HEK293T (cell line): Measurements from ENCODE around the gene PLCB1.

ENCODE experiments used
- ARNT ChIP-seq: fragments of 450-650 bp; IDR thresholded peaks from 2 replicates; pipeline ENCODE4 v1.6.1; 2017; ENCODE audit warnings: mild to moderate bottlenecking
- BHLHE40 ChIP-seq: fragments of 450-650 bp; IDR thresholded peaks from 2 replicates; pipeline ENCODE4 v1.6.1; 2016; ENCODE audit warnings: mild to moderate bottlenecking, moderate library complexity, borderline replicate concordance
- FOXA1 ChIP-seq: fragments of 450-650 bp; IDR thresholded peaks from 2 replicates; pipeline ENCODE4 v1.6.1; 2016; ENCODE audit warnings: mild to moderate bottlenecking
- FOXK2 ChIP-seq: fragments of 450-650 bp; IDR thresholded peaks from 2 replicates; pipeline ENCODE4 v1.6.1; 2016; ENCODE audit warnings: mild to moderate bottlenecking
- FOXM1 ChIP-seq: fragments of 450-650 bp; IDR thresholded peaks from 2 replicates; pipeline ENCODE4 v1.6.1; 2017; ENCODE audit warnings: mild to moderate bottlenecking, borderline replicate concordance
- HDGF ChIP-seq: fragments of 450-650 bp; IDR thresholded peaks from 2 replicates; pipeline ENCODE4 v1.6.1; 2017; ENCODE audit warnings: antibody characterized with exemption, borderline replicate concordance
- NFRKB ChIP-seq: fragments of 450-650 bp; IDR thresholded peaks from 2 replicates; pipeline ENCODE4 v1.6.1; 2016; ENCODE audit warnings: mild to moderate bottlenecking, moderate library complexity
- SP1 ChIP-seq: fragments of 450-650 bp; IDR thresholded peaks from 2 replicates; pipeline ENCODE4 v1.6.1; 2017
- SUZ12 ChIP-seq: fragments of 450-650 bp; IDR thresholded peaks from 2 replicates; pipeline ENCODE4 v1.6.1; 2016; ENCODE audit warnings: mild to moderate bottlenecking
- TARDBP ChIP-seq: fragments of 450-650 bp; IDR thresholded peaks from 2 replicates; pipeline ENCODE4 v1.6.1; 2016
- TF ChIP-seq, protein P1 (sequence below): fragments of 450-650 bp; IDR thresholded peaks from 2 replicates; pipeline ENCODE4 v1.6.1; 2016

- TF ChIP-seq HDGF (no peak), SP1 (no peak), SUZ12 (no peak), BHLHE40 (no peak), FOXM1 (no peak), ARNT (no peak), TARDBP (no peak), FOXA1 (no peak), NFRKB (no peak), FOXK2 (no peak)
- TF ChIP-seq, protein P1, sequence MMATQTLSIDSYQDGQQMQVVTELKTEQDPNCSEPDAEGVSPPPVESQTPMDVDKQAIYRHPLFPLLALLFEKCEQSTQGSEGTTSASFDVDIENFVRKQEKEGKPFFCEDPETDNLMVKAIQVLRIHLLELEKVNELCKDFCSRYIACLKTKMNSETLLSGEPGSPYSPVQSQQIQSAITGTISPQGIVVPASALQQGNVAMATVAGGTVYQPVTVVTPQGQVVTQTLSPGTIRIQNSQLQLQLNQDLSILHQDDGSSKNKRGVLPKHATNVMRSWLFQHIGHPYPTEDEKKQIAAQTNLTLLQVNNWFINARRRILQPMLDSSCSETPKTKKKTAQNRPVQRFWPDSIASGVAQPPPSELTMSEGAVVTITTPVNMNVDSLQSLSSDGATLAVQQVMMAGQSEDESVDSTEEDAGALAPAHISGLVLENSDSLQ, result no peak
These were observed 341.4 kb downstream of the PLCB1 start for GRCh38 chr20:8473459-8473858.
